Endothelial cell of umbilical vein (primary cell): ENCODE data around the gene RNF11. TPM values are rescaled to one million over a fixed set of nuclear protein-coding genes. Genes with fewer than 3 reads are reported as not detected.
A peak's percentile ranks its signal among the peaks of the same experiment; 100 is the strongest.

Experiments used
- BruUV-seq: library from RNA; stranded (reverse); fragments of 400-500 nt; replicated peaks from 2 replicates; lab custom pipeline; 2021; lab: Mats Ljungman, UMichigan
- CTCF ChIA-PET: fragments of 300-600, 350-600 bp; sonication (Branson Sonifier 250); formaldehyde crosslinking; loops from one replicate; lab custom pipeline; 2021; ENCODE audit warnings: antibody characterized with exemption, inconsistent platforms; lab: Charles Lee
- POLR2A ChIA-PET: fragments of 300-600, 350-600 bp; sonication (Branson Sonifier 250); formaldehyde crosslinking; loops from one replicate; lab custom pipeline; 2021; ENCODE audit warnings: antibody characterized with exemption, inconsistent platforms; lab: Charles Lee
- DNase-seq: peaks from one replicate; pipeline ENCODE4 v3.0.0-alpha.2; 2011; ENCODE audit warnings: low read depth, low spot score
- FAIRE-seq: peaks from 2 replicates; lab custom pipeline; 2011; peaks lifted over from hg19 to GRCh38; lab: Jason Lieb, UNC
- H2AFZ ChIP-seq: 2 replicates; pipeline ENCODE4 v1.6.0; 2012; ENCODE audit warnings: low read depth, low read length, control low read depth, inconsistent platforms
- H3K27ac ChIP-seq: 2 replicates; pipeline ENCODE4 v1.5.1; 2011; ENCODE audit warnings: low read depth, mild to moderate bottlenecking, control low read depth, low read length, moderate library complexity; ENCODE audit not compliant: insufficient read depth
- H3K27me3 ChIP-seq, 2 experiments: 2 replicates each; pipeline versions ENCODE4 v1.6.0 to v1.6.1; 2011; ENCODE audit warnings: low read length in 2 of 2, mixed read lengths in 1 of 2; ENCODE audit not compliant: control insufficient read depth in 2 of 2, insufficient read depth in 2 of 2
- H3K36me3 ChIP-seq, 2 experiments: 2 replicates in 1 of 2; 3 replicates in 1 of 2; pipeline ENCODE4 v1.5.1; 2011; ENCODE audit warnings: low read length in 2 of 2, mild to moderate bottlenecking in 1 of 2, moderate library complexity in 1 of 2; ENCODE audit not compliant: control insufficient read depth in 2 of 2, insufficient read depth in 2 of 2; ENCODE audit errors: extremely low read depth in 1 of 2
- H3K4me1 ChIP-seq: 3 replicates; pipeline ENCODE4 v1.5.1; 2011; ENCODE audit warnings: mild to moderate bottlenecking, low read length; ENCODE audit not compliant: control insufficient read depth, insufficient read depth; ENCODE audit errors: extremely low read depth
- H3K4me2 ChIP-seq: 2 replicates; pipeline ENCODE4 v1.6.1; 2011; ENCODE audit warnings: low read length, control low read depth, mixed read lengths; ENCODE audit not compliant: insufficient read depth
- H3K4me3 ChIP-seq, 3 experiments: fragments of 200-600 bp in 1 of 3; sonication (generic), shearing (Covaris generic) in 1 of 3; replicated peaks in 1 of 3; 2 replicates each; pipeline ENCODE4 v1.5.1; 2011 to 2016; ENCODE audit warnings: control low read depth in 3 of 3, low read length in 3 of 3, mild to moderate bottlenecking in 2 of 3, inconsistent platforms in 1 of 3, low read depth in 1 of 3, moderate library complexity in 1 of 3; ENCODE audit not compliant: insufficient read depth in 1 of 3
- H3K79me2 ChIP-seq: 2 replicates; pipeline ENCODE4 v1.6.0; 2012; ENCODE audit warnings: low read length, inconsistent platforms; ENCODE audit not compliant: control insufficient read depth, insufficient read depth
- H3K9ac ChIP-seq: replicated peaks from 2 replicates; pipeline ENCODE3; 2011; ENCODE audit warnings: low read length, control low read depth; ENCODE audit not compliant: insufficient read depth; ENCODE audit errors: extremely low read depth
- H3K9me1 ChIP-seq: replicated peaks from 3 replicates; pipeline ENCODE4 v1.6.0; 2011; ENCODE audit warnings: mild to moderate bottlenecking, low read length; ENCODE audit not compliant: control insufficient read depth, insufficient read depth; ENCODE audit errors: extremely low read depth
- H3K9me3 ChIP-seq: replicated peaks from 2 replicates; pipeline ENCODE4 v1.5.1; 2012; ENCODE audit warnings: low read length, inconsistent platforms; ENCODE audit not compliant: control insufficient read depth, insufficient read depth
- H4K20me1 ChIP-seq: replicated peaks from 2 replicates; pipeline ENCODE3; 2011; ENCODE audit warnings: mild to moderate bottlenecking, low read length; ENCODE audit not compliant: control insufficient read depth, insufficient read depth; ENCODE audit errors: extremely low read depth
- EZH2 ChIP-seq: IDR thresholded peaks from 2 replicates; pipeline ENCODE4 v1.6.1; 2012; ENCODE audit warnings: borderline replicate concordance, low read depth, mild to moderate bottlenecking, moderate library complexity, low read length, inconsistent platforms; ENCODE audit not compliant: severe bottlenecking
- FOS ChIP-seq: IDR thresholded peaks from 2 replicates; pipeline ENCODE4 v1.6.1; 2011; ENCODE audit warnings: mild to moderate bottlenecking, low read length, moderate library complexity, borderline replicate concordance; ENCODE audit not compliant: insufficient read depth
- GATA2 ChIP-seq: IDR thresholded peaks from 2 replicates; pipeline ENCODE4 v1.7.0; 2011; ENCODE audit warnings: low read depth, mild to moderate bottlenecking, moderate library complexity, mixed read lengths, low read length; ENCODE audit not compliant: insufficient read length, insufficient read depth
- JUN ChIP-seq: IDR thresholded peaks from 2 replicates; pipeline ENCODE4 v1.6.1; 2011; ENCODE audit warnings: borderline replicate concordance, low read depth; ENCODE audit not compliant: insufficient read length, insufficient read depth
- MYC ChIP-seq: IDR thresholded peaks from one replicate; pipeline ENCODE4 v1.6.1; 2011; ENCODE audit warnings: mild to moderate bottlenecking, low read depth, low read length
- POLR2A ChIP-seq: IDR thresholded peaks from 2 replicates; pipeline ENCODE4 v1.6.1; 2012; ENCODE audit warnings: low read depth, mild to moderate bottlenecking, control low read depth, low read length
- POLR2AphosphoS5 ChIP-seq: IDR thresholded peaks from 2 replicates; pipeline ENCODE4 v1.6.1; 2012; ENCODE audit warnings: low read depth, mild to moderate bottlenecking, control low read depth, low read length, moderate library complexity; ENCODE audit not compliant: insufficient read depth
- dilution Hi-C: fragments of 300-500 bp; cut with MboI; formaldehyde crosslinking; loops from one replicate; pipeline ENCODE4 v1.15.0; 2019; ENCODE audit warnings: low sequenced_read_pairs; ENCODE audit not compliant: extremely low pct_ligation_motif_present
- intact Hi-C: fragments of 100-400 bp; cut with micrococcal nuclease; formaldehyde crosslinking; loops from one replicate; pipeline ENCODE4 v1.10.0; 2022
- polyA plus RNA-seq, 4 experiments: library from polyadenylated mRNA; depleted of rRNA in 3 of 4; stranded (reverse) in 3 of 4; unstranded in 1 of 4; fragments of >200 nt; gene quantifications; 2 replicates each; pipeline versions ENCODE4 v1.2.1 to v1.2.3, GENCODE V29; 2011 to 2012; ENCODE audit warnings: missing spikeins in 1 of 4
- total RNA-seq: library from RNA; stranded (reverse); gene quantifications from 2 replicates; pipeline ENCODE4 v1.2.3, GENCODE V29; 2021
- TF ChIP-seq, protein P1 (sequence below): IDR thresholded peaks from 2 replicates; pipeline ENCODE4 v1.6.1; 2011; ENCODE audit not compliant: insufficient read depth, insufficient read length
- TF ChIP-seq, protein P2 (sequence below), 2 donors: IDR thresholded peaks; 1 replicate in 1 of 2; 2 replicates in 1 of 2; pipeline ENCODE4 v1.5.1; 2011; ENCODE audit warnings: low read length in 2 of 2, mild to moderate bottlenecking in 2 of 2, moderate library complexity in 2 of 2, control low read depth in 1 of 2, inconsistent platforms in 1 of 2, low read depth in 1 of 2; ENCODE audit not compliant: insufficient read depth in 1 of 2; ENCODE audit errors: extremely low read depth in 1 of 2

The RNF11 gene
- total and polyA plus RNA-seq, 2 donors (not counting 3 experiments of a cell fraction or from before 2014, with no cell fraction given), result 75.2 to 82.9 TPM

DNA sequence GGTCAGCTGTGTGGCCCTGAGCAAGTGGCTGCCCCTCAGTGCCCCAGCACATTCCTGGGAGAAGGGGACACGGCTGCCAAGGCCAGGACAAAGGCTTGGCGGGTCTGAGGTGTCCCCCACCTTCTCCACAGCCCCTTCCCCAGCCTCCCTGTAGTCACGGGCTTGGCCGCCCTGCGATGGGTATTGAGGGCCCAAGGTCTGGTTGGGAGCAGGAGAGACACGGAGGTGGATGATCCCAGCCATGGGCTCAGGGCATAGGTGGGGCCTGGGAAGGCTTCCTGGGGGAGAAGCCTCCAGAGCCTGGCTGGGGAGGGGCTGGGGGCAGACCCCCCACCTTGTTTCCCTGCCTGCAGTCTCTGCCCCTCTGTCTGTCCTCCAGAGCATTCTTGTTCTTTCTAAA is 67.2 kb downstream of the RNF11 start:
- peak overlapping the region; percentile 25 for H3K27ac ChIP-seq
- TF ChIP-seq JUN (no peak), MYC (no peak), POLR2AphosphoS5 (no peak), POLR2A (no peak), GATA2 (no peak), FOS (no peak), EZH2 (no peak)
- TF ChIP-seq, protein P1, sequence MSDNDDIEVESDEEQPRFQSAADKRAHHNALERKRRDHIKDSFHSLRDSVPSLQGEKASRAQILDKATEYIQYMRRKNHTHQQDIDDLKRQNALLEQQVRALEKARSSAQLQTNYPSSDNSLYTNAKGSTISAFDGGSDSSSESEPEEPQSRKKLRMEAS, result no peak
- TF ChIP-seq, protein P2, sequence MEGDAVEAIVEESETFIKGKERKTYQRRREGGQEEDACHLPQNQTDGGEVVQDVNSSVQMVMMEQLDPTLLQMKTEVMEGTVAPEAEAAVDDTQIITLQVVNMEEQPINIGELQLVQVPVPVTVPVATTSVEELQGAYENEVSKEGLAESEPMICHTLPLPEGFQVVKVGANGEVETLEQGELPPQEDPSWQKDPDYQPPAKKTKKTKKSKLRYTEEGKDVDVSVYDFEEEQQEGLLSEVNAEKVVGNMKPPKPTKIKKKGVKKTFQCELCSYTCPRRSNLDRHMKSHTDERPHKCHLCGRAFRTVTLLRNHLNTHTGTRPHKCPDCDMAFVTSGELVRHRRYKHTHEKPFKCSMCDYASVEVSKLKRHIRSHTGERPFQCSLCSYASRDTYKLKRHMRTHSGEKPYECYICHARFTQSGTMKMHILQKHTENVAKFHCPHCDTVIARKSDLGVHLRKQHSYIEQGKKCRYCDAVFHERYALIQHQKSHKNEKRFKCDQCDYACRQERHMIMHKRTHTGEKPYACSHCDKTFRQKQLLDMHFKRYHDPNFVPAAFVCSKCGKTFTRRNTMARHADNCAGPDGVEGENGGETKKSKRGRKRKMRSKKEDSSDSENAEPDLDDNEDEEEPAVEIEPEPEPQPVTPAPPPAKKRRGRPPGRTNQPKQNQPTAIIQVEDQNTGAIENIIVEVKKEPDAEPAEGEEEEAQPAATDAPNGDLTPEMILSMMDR (IDR thresholded peaks at IDR 0.05; ENCODE audit: extremely low read depth in 1 of 2, insufficient read depth in 1 of 2, low read depth in 1 of 2, low read length in 2 of 2), result no peak
- ChIA-PET POLR2A (no interaction called here), CTCF (interaction anchor here (0.8 kb wide), 1 partner anchor 232 kb away, joined by 3 read pairs; no protein-coding TSS in a partner anchor)
- peak overlapping the region; percentile 35 for H2AFZ ChIP-seq
- H3K79me2 ChIP-seq, result no peaks in the 10 kb centered on the region
- peak overlapping the region; percentile 32 for H3K4me2 ChIP-seq
- H3K4me3 ChIP-seq, result no peak overlapping the region
- no peaks in the 10 kb centered on the region for H3K27me3 ChIP-seq
- H3K9me3 ChIP-seq, result no peaks in the 10 kb centered on the region
- DNase-seq, result no peak
- H3K4me1 ChIP-seq, result peaks cover 19% of the 10 kb centered on the region
- FAIRE-seq, result no peak
- peak overlapping the region; percentile 25 for H3K9ac ChIP-seq
- H3K36me3 ChIP-seq, result no peaks in the 10 kb centered on the region
- no TSS peak for BruUV-seq
- no peaks in the 10 kb centered on the region for H3K9me1 ChIP-seq
- no peaks in the 10 kb centered on the region for H4K20me1 ChIP-seq
- intact Hi-C loops (no loop called here), dilution Hi-C loops (no loop called here)
